IMR-90 (cell line): ENCODE results near the gene ARHGEF39. TPM values are rescaled to one million over a fixed set of nuclear protein-coding genes. Genes with fewer than 3 reads are reported as not detected.

Experiments used
- ATAC-seq: fragments of 200-7000 bp; cut with Tn5 transposase; 2 replicates; pipeline ENCODE4 v1.9.1; 2020; ENCODE audit warnings: low read depth, mild to moderate bottlenecking, moderate library complexity
- BruUV-seq: library from RNA; stranded (reverse); fragments of 400-500 nt; replicated peaks from 2 replicates; lab custom pipeline; 2021; lab: Mats Ljungman, UMichigan
- CTCF ChIA-PET: fragments of 300-600 bp; formaldehyde crosslinking; extraction: SDS; loops from one replicate; lab custom pipeline; 2021; ENCODE audit warnings: antibody characterized with exemption; lab: Yijun Ruan, JAX
- POLR2A ChIA-PET: fragments of 300-600 bp; sonication (Branson Sonifier 250); formaldehyde crosslinking; loops from one replicate; lab custom pipeline; 2022; ENCODE audit warnings: antibody characterized with exemption; ENCODE audit not compliant: unreplicated experiment; lab: Charles Lee
- DNase-seq: peaks from one replicate; pipeline ENCODE4 v3.0.0; 2013
- H2AFZ ChIP-seq: replicated peaks from 2 replicates; pipeline ENCODE3; 2013; ENCODE audit warnings: low read length, mild to moderate bottlenecking; ENCODE audit not compliant: poor library complexity
- H2AK5ac ChIP-seq: 2 replicates; pipeline ENCODE4 v1.6.1; 2013; ENCODE audit warnings: low read depth, low read length, inconsistent platforms
- H2AK9ac ChIP-seq: replicated peaks from 2 replicates; pipeline ENCODE3; 2013; ENCODE audit warnings: mild to moderate bottlenecking, low read depth, low read length, moderate library complexity; ENCODE audit not compliant: poor library complexity
- H2BK120ac ChIP-seq: 2 replicates; pipeline ENCODE4 v1.6.1; 2013; ENCODE audit warnings: low read depth, low read length, inconsistent platforms
- H2BK15ac ChIP-seq: 3 replicates; pipeline ENCODE4 v1.6.1; 2013; ENCODE audit warnings: low read depth, low read length, inconsistent platforms
- H2BK20ac ChIP-seq: 2 replicates; pipeline ENCODE4 v1.6.1; 2013; ENCODE audit warnings: low read depth, mild to moderate bottlenecking, inconsistent platforms, low read length, moderate library complexity
- H2BK5ac ChIP-seq: 2 replicates; pipeline ENCODE4 v1.6.1; 2013; ENCODE audit warnings: mild to moderate bottlenecking, low read depth, low read length, inconsistent platforms; ENCODE audit not compliant: poor library complexity, severe bottlenecking
- H3K14ac ChIP-seq: replicated peaks from 2 replicates; pipeline ENCODE4 v1.6.1; 2013; ENCODE audit warnings: low read depth, low read length, inconsistent platforms
- H3K18ac ChIP-seq: 2 replicates; pipeline ENCODE4 v1.6.1; 2013; ENCODE audit warnings: low read depth, low read length, control low read depth
- H3K23ac ChIP-seq: 2 replicates; pipeline ENCODE4 v1.6.1; 2013; ENCODE audit warnings: low read depth, low read length, inconsistent platforms
- H3K27ac ChIP-seq: 2 replicates; pipeline ENCODE4 v1.5.1; 2013; ENCODE audit warnings: mild to moderate bottlenecking, control low read depth, low read length; ENCODE audit not compliant: insufficient read depth
- H3K27me3 ChIP-seq: 2 replicates; pipeline ENCODE4 v1.6.1; 2013; ENCODE audit warnings: low read length; ENCODE audit not compliant: control insufficient read depth, insufficient read depth
- H3K36me3 ChIP-seq: 2 replicates; pipeline ENCODE4 v1.6.1; 2013; ENCODE audit warnings: low read length, mixed read lengths; ENCODE audit not compliant: control insufficient read depth, insufficient read depth
- H3K4ac ChIP-seq: 2 replicates; pipeline ENCODE4 v1.6.1; 2013; ENCODE audit warnings: low read depth, low read length, inconsistent platforms
- H3K4me1 ChIP-seq: 2 replicates; pipeline ENCODE4 v1.6.1; 2013; ENCODE audit warnings: low read length, mixed read lengths; ENCODE audit not compliant: control insufficient read depth, insufficient read depth
- H3K4me2 ChIP-seq: 2 replicates; pipeline ENCODE4 v1.6.1; 2013; ENCODE audit warnings: low read depth, mild to moderate bottlenecking, control low read depth, low read length, moderate library complexity
- H3K4me3 ChIP-seq: 2 replicates; pipeline ENCODE4 v1.5.1; 2013; ENCODE audit warnings: low read depth, mild to moderate bottlenecking, control low read depth, low read length, moderate library complexity; ENCODE audit not compliant: insufficient read depth
- H3K56ac ChIP-seq: 2 replicates; pipeline ENCODE4 v1.6.1; 2013; ENCODE audit warnings: low read length, inconsistent platforms; ENCODE audit not compliant: insufficient read depth; ENCODE audit errors: extremely low read depth
- H3K79me1 ChIP-seq, 2 experiments: 2 replicates each; pipeline ENCODE4 v1.6.1; 2013; ENCODE audit warnings: low read length in 2 of 2, inconsistent platforms in 1 of 2, low read depth in 1 of 2
- H3K9ac ChIP-seq: 2 replicates; pipeline ENCODE4 v1.6.1; 2013; ENCODE audit warnings: low read depth, low read length, control low read depth
- H3K9me1 ChIP-seq: 2 replicates; pipeline ENCODE4 v1.6.1; 2013; ENCODE audit warnings: low read length, inconsistent platforms; ENCODE audit not compliant: insufficient read depth
- H3K9me3 ChIP-seq: 2 replicates; pipeline ENCODE4 v1.6.1; 2013; ENCODE audit warnings: low read length; ENCODE audit not compliant: control insufficient read depth, insufficient read depth
- H4K20me1 ChIP-seq: 2 replicates; pipeline ENCODE4 v1.6.1; 2013; ENCODE audit warnings: low read length, inconsistent platforms; ENCODE audit not compliant: insufficient read depth
- H4K5ac ChIP-seq: 2 replicates; pipeline ENCODE4 v1.6.1; 2013; ENCODE audit warnings: mild to moderate bottlenecking, low read depth, low read length, control low read depth
- H4K8ac ChIP-seq, 2 experiments: 2 replicates each; pipeline ENCODE4 v1.6.1; 2013; ENCODE audit warnings: low read depth in 2 of 2, low read length in 2 of 2, control low read depth in 1 of 2, inconsistent platforms in 1 of 2
- H4K91ac ChIP-seq: 2 replicates; pipeline ENCODE4 v1.6.1; 2013; ENCODE audit warnings: low read depth, low read length, inconsistent platforms; ENCODE audit not compliant: insufficient read depth
- FOS ChIP-seq: fragments of 150-350 bp; IDR thresholded peaks from 2 replicates; pipeline ENCODE4 v1.6.1; 2016; ENCODE audit warnings: low read depth, low read length
- RAD21 ChIP-seq: IDR thresholded peaks from 2 replicates; pipeline ENCODE4 v1.6.1; 2012; ENCODE audit warnings: low read length, improper control_type of control experiment
- SMC3 ChIP-seq: fragments of 150-350 bp; IDR thresholded peaks from 2 replicates; pipeline ENCODE4 v1.6.1; 2016; ENCODE audit warnings: low read depth, mild to moderate bottlenecking, antibody characterized with exemption, low read length, moderate library complexity
- WGBS, 2 experiments: methylation state at CpG; one replicate each; pipeline versions ENCODE4 v1.1.5 to v1.1.7; 2013; ENCODE audit warnings: missing lambda C conversion rate in 2 of 2; ENCODE audit not compliant: insufficient read length in 1 of 2; ENCODE audit errors: extremely low coverage in 2 of 2; 5-methylcytosine and 5-hydroxymethylcytosine counted together
- dilution Hi-C: fragments of 300-500 bp; cut with HindIII; formaldehyde crosslinking; loops from one replicate; pipeline ENCODE4 v1.14.3; 2018; ENCODE audit warnings: low sequenced_read_pairs; ENCODE audit not compliant: unreplicated experiment
- in situ Hi-C: fragments of 300-500 bp; cut with MboI; formaldehyde crosslinking; loops from 3 replicates; pipeline ENCODE4 v1.14.3; 2019; ENCODE audit warnings: low sequenced_read_pairs, inconsistent platforms, mixed read lengths
- intact Hi-C: fragments of 100-400 bp; cut with micrococcal nuclease; formaldehyde crosslinking; loops from 2 replicates; pipeline ENCODE4 v1.10.0; 2022
- polyA plus RNA-seq, 3 experiments: library from polyadenylated mRNA; depleted of rRNA; stranded (reverse); fragments of >200 nt; gene quantifications; 2 replicates each; pipeline ENCODE4 v1.2.3, GENCODE V29; 2012; ENCODE audit warnings: low replicate concordance in 1 of 3
- total RNA-seq: library from RNA; depleted of rRNA; stranded (reverse); fragments of >200 nt; gene quantifications from 2 replicates; pipeline ENCODE4 v1.2.3, GENCODE V29; 2012
- TF ChIP-seq, protein P1 (sequence below): conservative IDR thresholded peaks from 2 replicates; pipeline ENCODE4 v1.5.1; 2012; ENCODE audit warnings: mild to moderate bottlenecking, low read depth, low read length, improper control_type of control experiment

The ARHGEF39 gene
- total and polyA plus RNA-seq, 2 of the 4 experiments (the other 2 are of a cell fraction), result 2.5 to 2.8 TPM

DNA sequence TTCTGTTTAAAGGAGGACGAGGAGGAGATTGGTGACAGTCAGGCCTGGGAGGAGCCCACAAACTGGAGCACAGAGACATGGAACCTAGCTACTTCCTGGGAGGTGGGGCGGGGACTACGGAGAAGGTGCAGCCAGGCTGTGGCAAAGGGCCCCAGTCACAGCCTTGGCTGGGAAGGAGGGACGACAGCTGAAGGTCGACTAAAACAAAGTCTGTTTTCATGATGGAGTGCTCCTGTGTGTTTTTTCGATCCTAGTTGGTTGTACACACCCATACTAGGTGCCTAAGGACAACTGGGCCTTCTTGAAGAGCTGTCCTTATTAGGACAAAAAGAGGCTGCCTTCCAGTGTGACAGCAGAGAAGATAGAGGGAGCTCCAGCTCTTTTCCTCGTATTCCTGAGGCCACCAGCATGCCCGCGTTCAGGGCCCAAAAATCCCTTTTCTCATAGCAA, 4.0 kb downstream of the ARHGEF39 start:
- Histone ChIP-seq H3K79me1 (peaks cover 30 to 65% of the 10 kb centered on the region in 2 experiments; a peak in 3 of 4 replicates), H3K9ac (no peak overlapping the region; the same call in 1 of the 2 replicates), H2AK5ac (peak overlapping the region; percentile 94), H3K4me1 (peaks cover 16% of the 10 kb centered on the region), H3K4ac (peak overlapping the region; percentile 75), H3K4me2 (no peak overlapping the region), H2AK9ac (peak overlapping the region; percentile 86), H2BK5ac (peak overlapping the region; percentile 47), H3K9me1 (peaks cover 9% of the 10 kb centered on the region), H4K8ac (peak overlapping the region; percentile 79 to 82), H3K36me3 (peaks cover 11% of the 10 kb centered on the region), H2BK15ac (peak overlapping the region; percentile 93; the same call in 2 of the 3 replicates), H3K14ac (peak overlapping the region; percentile 8), H3K9me3 (no peaks in the 10 kb centered on the region), H3K27me3 (no peaks in the 10 kb centered on the region), H4K20me1 (peaks cover 3% of the 10 kb centered on the region; the same call in 1 of the 2 replicates), H4K91ac (peak overlapping the region; percentile 96), H2BK20ac (peak overlapping the region; percentile 72; the same call in 1 of the 2 replicates), H2AFZ (peak overlapping the region; percentile 38), H3K56ac (peak overlapping the region; percentile 35; the same call in 1 of the 2 replicates), H3K27ac (peak overlapping the region; percentile 57), H4K5ac (peak overlapping the region; percentile 47), H3K4me3 (no peak overlapping the region), H2BK120ac (peak overlapping the region; percentile 33; the same call in 1 of the 2 replicates), H3K18ac (no peak overlapping the region), H3K23ac (peak overlapping the region; percentile 4; the same call in 1 of the 2 replicates)
- in situ Hi-C loops (no loop called here), dilution Hi-C loops (no loop called here), intact Hi-C loops (no loop called here)
- TF ChIP-seq RAD21 (peak; percentile 66), SMC3 (peak; percentile 34; the same call in 1 of the 2 replicates), FOS (no peak)
- TF ChIP-seq, protein P1, sequence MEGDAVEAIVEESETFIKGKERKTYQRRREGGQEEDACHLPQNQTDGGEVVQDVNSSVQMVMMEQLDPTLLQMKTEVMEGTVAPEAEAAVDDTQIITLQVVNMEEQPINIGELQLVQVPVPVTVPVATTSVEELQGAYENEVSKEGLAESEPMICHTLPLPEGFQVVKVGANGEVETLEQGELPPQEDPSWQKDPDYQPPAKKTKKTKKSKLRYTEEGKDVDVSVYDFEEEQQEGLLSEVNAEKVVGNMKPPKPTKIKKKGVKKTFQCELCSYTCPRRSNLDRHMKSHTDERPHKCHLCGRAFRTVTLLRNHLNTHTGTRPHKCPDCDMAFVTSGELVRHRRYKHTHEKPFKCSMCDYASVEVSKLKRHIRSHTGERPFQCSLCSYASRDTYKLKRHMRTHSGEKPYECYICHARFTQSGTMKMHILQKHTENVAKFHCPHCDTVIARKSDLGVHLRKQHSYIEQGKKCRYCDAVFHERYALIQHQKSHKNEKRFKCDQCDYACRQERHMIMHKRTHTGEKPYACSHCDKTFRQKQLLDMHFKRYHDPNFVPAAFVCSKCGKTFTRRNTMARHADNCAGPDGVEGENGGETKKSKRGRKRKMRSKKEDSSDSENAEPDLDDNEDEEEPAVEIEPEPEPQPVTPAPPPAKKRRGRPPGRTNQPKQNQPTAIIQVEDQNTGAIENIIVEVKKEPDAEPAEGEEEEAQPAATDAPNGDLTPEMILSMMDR, result peak; percentile 62
- CTCF ChIA-PET, result interaction anchor here (0.5 to 2.1 kb wide), 16 partner anchors 9 to 221 kb away, joined by 3 to 11 read pairs (median 3); partner anchors contain the start of genes CREB3, TLN1 and TPM2
- BruUV-seq, result no TSS peak
- POLR2A ChIA-PET, result interaction anchor here (0.7 to 2.1 kb wide), 10 partner anchors 15 to 87 kb away, joined by 3 to 14 read pairs (median 6); partner anchors contain the start of genes CREB3 and TLN1
- no peak for ATAC-seq
- WGBS, 2 experiments, result no CpG with 5 or more reads among the region's 9 CpGs
- peak; percentile 62 for DNase-seq
